Measurements from ENCODE around the gene POLRMT. TPM values are rescaled to one million over a fixed set of nuclear protein-coding genes. Genes with fewer than 3 reads are reported as not detected.
A peak's percentile ranks its signal among the peaks of the same experiment; 100 is the strongest.
"Not testable (repeated sequence)": the region's sequence is repeated elsewhere in the genome, so short reads cannot be mapped to it uniquely, and the experiment has no call there.

Gene POLRMT
- polyA plus RNA-seq, 1 donor from 2014 or later = 41.9 TPM

DNA sequence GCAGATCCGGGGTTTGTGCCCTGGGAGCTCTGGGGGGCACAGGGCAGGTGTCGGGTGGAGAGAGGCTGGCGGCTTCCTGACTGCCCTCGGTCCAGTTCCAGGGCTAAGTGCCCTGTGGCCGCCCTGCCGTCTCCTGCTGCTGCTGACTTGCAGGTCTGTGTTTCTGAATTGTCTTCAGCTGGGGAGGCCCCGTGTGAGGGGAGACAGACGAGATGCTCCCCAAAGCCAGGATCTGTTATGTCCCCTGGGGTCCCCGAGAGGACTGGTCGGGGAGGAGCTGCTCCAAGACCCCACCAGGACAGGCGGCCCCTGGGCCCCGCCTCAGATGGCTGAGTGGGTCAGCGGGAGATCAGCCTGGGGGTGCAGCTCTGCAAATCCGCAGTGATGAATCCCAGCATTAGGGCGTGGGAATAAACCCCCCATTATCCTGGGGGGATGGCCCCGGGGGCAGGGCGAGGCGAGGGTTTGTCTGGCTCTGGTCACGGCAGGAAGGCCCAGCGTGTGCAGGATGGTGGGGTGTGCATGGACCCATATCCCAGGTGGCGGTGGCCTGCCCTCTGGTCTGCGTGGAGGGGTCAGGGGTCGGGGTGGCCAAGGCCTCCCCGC lies 39.0 kb downstream of the POLRMT start:
- Mint-ChIP-seq H3K4me1 (peaks cover 0 to 4% (median 2%) of the 10 kb centered on the region in 3 donors), H3K27ac (peak overlapping the region in 1 of 3 donors; percentile 53), H3K9me3 (no peaks in the 10 kb centered on the region), H3K4me3 (no peak overlapping the region), H3K27me3 (peaks cover 12% of the 10 kb centered on the region), H3K36me3 (no peaks in the 10 kb centered on the region)

DNA sequence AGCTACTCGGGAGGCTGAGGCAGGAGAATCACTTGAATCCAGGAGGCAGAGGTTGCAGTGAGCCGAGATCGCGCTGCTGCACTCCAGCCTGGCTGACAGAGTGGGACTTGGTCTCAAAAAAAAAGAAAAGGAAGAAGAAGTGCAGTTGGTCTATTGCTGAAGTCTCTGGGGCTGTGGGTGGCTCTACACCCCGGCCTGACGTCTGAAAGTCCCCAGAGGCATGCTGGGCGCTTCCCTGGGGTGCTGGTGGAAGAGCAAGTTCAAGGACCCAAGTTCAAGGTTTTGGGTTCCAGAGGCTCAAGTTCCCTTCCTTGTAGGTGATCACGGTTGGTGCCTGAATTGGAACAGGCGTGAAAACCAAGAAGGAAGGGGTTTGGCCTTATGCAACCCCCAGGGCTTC lies 39.8 kb downstream of the POLRMT start:
- H3K27me3 Mint-ChIP-seq = peaks cover 18% of the 10 kb centered on the region
- peak overlapping the region in 2 of 4 donors; percentile 19 to 37 for H3K4me3 Mint-ChIP-seq
- H3K36me3 Mint-ChIP-seq = no peaks in the 10 kb centered on the region
- peaks cover 0 to 6% (median 4%) of the 10 kb centered on the region in 3 donors for H3K4me1 Mint-ChIP-seq
- no peaks in the 10 kb centered on the region for H3K9me3 Mint-ChIP-seq
- peak overlapping the region in 2 of 3 donors; percentile 71 to 73 for H3K27ac Mint-ChIP-seq

DNA sequence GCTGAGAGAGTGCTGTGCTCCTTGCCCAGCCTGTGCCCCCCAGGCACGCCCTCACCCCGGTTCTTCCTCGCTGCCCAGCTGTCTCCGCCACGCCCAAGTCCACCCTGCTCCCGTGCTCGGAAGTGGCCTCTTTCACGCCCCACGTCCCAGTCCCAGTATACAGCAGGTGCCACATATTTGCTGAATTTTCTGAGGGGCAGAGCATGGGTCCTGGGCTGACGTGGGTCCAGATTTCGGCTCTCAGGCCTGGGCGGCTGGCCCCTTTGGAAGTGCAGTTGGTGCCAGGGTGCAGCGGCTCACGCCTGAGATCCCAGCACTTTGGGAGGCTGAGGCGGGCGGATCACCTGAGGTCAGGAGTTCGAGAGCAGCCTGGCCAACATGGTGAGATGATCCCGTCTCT lies 40.3 kb downstream of the POLRMT start:
- peak overlapping the region in 1 of 4 donors; percentile 19 for H3K4me3 Mint-ChIP-seq
- no peaks in the 10 kb centered on the region for H3K36me3 Mint-ChIP-seq
- peaks cover 20% of the 10 kb centered on the region for H3K27me3 Mint-ChIP-seq
- peaks cover 0 to 6% (median 4%) of the 10 kb centered on the region in 3 donors for H3K4me1 Mint-ChIP-seq
- H3K9me3 Mint-ChIP-seq = no peaks in the 10 kb centered on the region
- peak overlapping the region in 2 of 3 donors; percentile 71 to 73 for H3K27ac Mint-ChIP-seq

DNA sequence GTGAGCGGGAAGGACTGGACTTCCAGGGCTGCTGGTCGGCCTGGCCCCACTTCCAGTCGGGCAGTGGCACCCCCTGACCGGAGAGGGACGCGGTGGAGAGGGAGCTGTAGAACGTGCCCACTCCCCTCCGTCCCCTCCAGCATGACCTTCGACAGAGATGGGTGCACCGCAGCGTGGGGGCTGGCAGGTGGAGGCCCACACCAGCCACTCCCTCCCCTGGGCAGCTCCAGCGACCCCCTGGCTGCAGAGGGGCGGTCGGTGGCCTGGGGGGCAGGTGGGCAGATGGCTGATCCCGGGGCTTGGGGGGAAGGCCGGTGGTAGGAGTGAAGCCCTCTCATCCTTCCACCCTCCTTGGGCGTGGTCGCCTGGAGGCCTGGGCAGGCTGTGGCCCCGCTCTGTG lies 41.2 kb downstream of the POLRMT start:
- Mint-ChIP-seq H3K36me3 (no peaks in the 10 kb centered on the region), H3K4me1 (peaks cover 0 to 6% (median 5%) of the 10 kb centered on the region in 3 donors), H3K9me3 (no peaks in the 10 kb centered on the region), H3K27ac (no peak overlapping the region), H3K27me3 (peaks cover 22% of the 10 kb centered on the region), H3K4me3 (no peak overlapping the region)

DNA sequence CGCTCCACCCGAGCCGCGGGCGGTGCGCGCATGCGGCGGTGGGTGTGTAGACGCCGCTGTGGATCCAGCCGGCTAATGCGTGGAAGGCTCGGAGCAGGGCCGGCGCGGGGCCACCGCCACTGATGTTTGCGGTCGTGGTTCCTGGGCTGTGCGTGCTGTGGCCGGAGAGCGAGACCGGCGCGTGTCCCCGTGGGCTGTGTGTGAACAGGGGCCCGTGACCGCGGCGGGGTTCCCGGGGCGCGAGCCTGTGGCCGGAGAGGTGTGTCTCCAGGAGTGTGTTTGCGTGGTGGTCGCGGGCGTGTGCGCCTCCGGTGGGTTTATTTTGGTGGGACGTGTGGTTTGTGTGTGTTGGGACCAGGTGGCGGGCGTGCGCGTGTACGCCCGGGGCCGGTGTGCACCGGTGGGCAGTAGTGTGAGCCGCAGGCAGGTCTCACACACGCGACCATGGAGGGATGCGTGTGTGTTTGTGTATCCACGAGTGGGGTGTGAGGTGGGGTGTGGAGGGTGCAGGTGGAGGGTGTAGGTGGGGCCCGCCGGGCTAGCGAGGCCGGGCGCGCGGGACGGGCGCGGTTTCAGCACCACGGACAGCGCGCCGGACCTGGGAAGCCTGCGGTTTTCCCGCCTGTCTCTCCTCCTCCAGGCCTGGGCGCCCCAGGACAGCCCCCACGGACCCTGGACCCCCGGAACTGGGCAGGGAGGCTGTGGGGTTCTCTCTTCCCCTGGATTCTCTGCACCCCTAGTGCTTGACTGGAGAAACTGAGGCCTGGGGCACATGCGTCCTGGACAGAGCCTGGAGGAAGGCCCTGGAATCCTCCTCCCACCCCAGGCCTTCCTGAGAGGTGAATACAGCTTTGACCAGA lies 42.0 kb downstream of the POLRMT start:
- peaks cover 0 to 6% (median 5%) of the 10 kb centered on the region in 3 donors for H3K4me1 Mint-ChIP-seq
- H3K27me3 Mint-ChIP-seq = peaks cover 28% of the 10 kb centered on the region
- peak overlapping the region in 1 of 3 donors; percentile 80 for H3K27ac Mint-ChIP-seq
- no peaks in the 10 kb centered on the region for H3K36me3 Mint-ChIP-seq
- no peaks in the 10 kb centered on the region for H3K9me3 Mint-ChIP-seq
- H3K4me3 Mint-ChIP-seq = peak overlapping the region in 3 of 4 donors; percentile 12 to 52 (median 38)

DNA sequence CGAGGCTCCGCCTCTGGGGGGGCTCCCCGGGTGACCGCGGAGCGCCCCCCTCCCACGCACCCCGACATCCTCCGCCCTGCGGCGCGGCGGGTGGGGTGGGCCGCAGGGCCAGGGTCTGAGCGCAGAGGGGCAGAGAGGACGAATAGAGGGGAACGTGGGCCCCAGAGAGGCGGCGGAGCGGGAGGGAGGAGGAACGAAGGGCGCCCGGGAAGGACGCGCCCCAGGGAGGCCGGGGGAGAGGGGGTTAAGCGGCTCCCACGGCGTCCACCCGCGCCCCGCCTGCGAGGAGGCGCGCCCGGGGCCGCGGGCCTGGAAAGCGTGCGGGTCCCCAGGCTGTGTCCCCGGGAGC lies 42.6 kb downstream of the POLRMT start:
- peaks cover 0 to 6% (median 5%) of the 10 kb centered on the region in 3 donors for H3K4me1 Mint-ChIP-seq
- H3K27me3 Mint-ChIP-seq = peaks cover 29% of the 10 kb centered on the region
- no peak overlapping the region for H3K4me3 Mint-ChIP-seq
- no peaks in the 10 kb centered on the region for H3K36me3 Mint-ChIP-seq
- no peak overlapping the region for H3K27ac Mint-ChIP-seq
- no peaks in the 10 kb centered on the region for H3K9me3 Mint-ChIP-seq

GRCh38 chr19:590396-590745 lies 43.0 kb downstream of the POLRMT start:
- Mint-ChIP-seq H3K36me3 (no peaks in the 10 kb centered on the region), H3K27me3 (peaks cover 29% of the 10 kb centered on the region), H3K9me3 (no peaks in the 10 kb centered on the region), H3K4me3 (no peak overlapping the region), H3K4me1 (peaks cover 0 to 6% (median 5%) of the 10 kb centered on the region in 3 donors), H3K27ac (no peak overlapping the region)

DNA sequence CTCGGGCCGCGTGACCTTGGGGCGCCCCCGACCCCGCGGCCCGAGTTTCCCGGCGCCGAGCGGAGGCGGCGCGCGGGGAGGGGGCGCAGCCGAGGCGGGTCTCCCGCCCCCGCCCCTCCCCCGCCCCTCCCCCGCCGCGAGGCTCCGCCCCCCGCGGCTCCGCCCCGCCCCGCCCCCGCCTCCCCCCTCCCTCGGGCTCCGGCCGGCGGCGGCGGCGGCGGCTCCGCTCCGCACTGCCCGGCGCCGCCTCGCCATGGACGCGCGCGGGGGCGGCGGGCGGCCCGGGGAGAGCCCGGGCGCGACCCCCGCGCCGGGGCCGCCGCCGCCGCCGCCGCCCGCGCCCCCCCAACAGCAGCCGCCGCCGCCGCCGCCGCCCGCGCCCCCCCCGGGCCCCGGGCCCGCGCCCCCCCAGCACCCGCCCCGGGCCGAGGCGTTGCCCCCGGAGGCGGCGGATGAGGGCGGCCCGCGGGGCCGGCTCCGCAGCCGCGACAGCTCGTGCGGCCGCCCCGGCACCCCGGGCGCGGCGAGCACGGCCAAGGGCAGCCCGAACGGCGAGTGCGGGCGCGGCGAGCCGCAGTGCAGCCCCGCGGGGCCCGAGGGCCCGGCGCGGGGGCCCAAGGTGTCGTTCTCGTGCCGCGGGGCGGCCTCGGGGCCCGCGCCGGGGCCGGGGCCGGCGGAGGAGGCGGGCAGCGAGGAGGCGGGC lies 43.5 kb downstream of the POLRMT start, which contains the start of gene HCN2:
TSS of gene HCN2 (plus strand) at position 189 of the 703 bp plus-strand sequence. CDS start at position 254, 65 bp downstream.
- H3K36me3 Mint-ChIP-seq = no peaks in the 10 kb centered on the region
- H3K9me3 Mint-ChIP-seq = no peaks in the 10 kb centered on the region
- peaks cover 29% of the 10 kb centered on the region for H3K27me3 Mint-ChIP-seq
- H3K4me1 Mint-ChIP-seq = peaks cover 0 to 6% (median 5%) of the 10 kb centered on the region in 3 donors
- peak within 1 kb of the TSS in 1 of 3 donors; percentile 28 for H3K27ac Mint-ChIP-seq
- peak within 1 kb of the TSS; percentile 41 to 83 (median 66) for H3K4me3 Mint-ChIP-seq

GRCh38 chr19:588741-589692 lies 44.3 kb downstream of the POLRMT start:
- H3K4me1 Mint-ChIP-seq = peaks cover 0 to 6% (median 5%) of the 10 kb centered on the region in 3 donors
- H3K27ac Mint-ChIP-seq = peak overlapping the region in 1 of 3 donors; percentile 28
- H3K27me3 Mint-ChIP-seq = peaks cover 29% of the 10 kb centered on the region
- no peaks in the 10 kb centered on the region for H3K36me3 Mint-ChIP-seq
- peak overlapping the region; percentile 41 to 83 (median 66) for H3K4me3 Mint-ChIP-seq
- no peaks in the 10 kb centered on the region for H3K9me3 Mint-ChIP-seq

GRCh38 chr19:588093-588740 lies 45.1 kb downstream of the POLRMT start:
- H3K36me3 Mint-ChIP-seq = peaks cover 1% of the 10 kb centered on the region
- H3K27ac Mint-ChIP-seq = peak overlapping the region in 1 of 3 donors; percentile 28
- peaks cover 24% of the 10 kb centered on the region for H3K27me3 Mint-ChIP-seq
- H3K4me1 Mint-ChIP-seq = peaks cover 0 to 3% (median 1%) of the 10 kb centered on the region in 3 donors
- peak overlapping the region in 1 of 4 donors; percentile 83 for H3K4me3 Mint-ChIP-seq
- no peaks in the 10 kb centered on the region for H3K9me3 Mint-ChIP-seq

DNA sequence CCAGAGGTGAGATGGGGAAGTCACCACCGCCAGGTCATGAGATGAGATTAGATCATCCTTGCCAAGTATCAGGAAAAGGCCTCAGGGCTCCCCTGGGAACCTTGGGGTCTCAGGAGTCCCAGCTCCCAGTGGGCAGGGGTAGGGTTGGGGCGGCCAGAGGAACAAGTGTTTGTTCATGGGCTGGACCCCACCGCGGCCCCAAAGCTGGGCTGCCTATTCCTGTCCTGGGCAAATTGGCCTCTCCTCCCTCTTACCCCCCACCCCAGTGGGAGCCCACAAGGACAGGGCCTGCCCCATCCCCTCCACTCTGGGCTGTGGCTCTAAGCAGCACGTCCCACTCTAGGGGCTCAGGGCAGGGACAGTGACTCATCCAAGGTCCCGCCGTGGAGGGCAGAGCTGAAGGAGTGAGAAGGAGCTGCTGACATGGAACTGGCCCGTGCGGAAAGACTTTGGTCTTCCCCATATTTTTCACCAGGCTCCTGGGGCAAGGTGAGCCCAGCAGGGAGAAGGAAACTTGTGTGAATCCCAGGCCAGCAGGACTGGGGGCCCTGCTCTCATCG lies 47.7 kb downstream of the POLRMT start:
- peak overlapping the region in 1 of 4 donors; percentile 9 for H3K4me3 Mint-ChIP-seq
- H3K27ac Mint-ChIP-seq = no peak overlapping the region
- peaks cover 5% of the 10 kb centered on the region for H3K36me3 Mint-ChIP-seq
- H3K27me3 Mint-ChIP-seq = peaks cover 16% of the 10 kb centered on the region
- H3K4me1 Mint-ChIP-seq = peaks cover 0 to 3% (median 1%) of the 10 kb centered on the region in 3 donors
- no peaks in the 10 kb centered on the region for H3K9me3 Mint-ChIP-seq

- not testable (repeated sequence) for H3K4me1 Mint-ChIP-seq, H3K9me3 Mint-ChIP-seq
- H3K27me3 Mint-ChIP-seq = peaks cover 16% of the 10 kb centered on the region
These were observed 48.2 kb downstream of the POLRMT start for GRCh38 chr19:585146-585545.

DNA sequence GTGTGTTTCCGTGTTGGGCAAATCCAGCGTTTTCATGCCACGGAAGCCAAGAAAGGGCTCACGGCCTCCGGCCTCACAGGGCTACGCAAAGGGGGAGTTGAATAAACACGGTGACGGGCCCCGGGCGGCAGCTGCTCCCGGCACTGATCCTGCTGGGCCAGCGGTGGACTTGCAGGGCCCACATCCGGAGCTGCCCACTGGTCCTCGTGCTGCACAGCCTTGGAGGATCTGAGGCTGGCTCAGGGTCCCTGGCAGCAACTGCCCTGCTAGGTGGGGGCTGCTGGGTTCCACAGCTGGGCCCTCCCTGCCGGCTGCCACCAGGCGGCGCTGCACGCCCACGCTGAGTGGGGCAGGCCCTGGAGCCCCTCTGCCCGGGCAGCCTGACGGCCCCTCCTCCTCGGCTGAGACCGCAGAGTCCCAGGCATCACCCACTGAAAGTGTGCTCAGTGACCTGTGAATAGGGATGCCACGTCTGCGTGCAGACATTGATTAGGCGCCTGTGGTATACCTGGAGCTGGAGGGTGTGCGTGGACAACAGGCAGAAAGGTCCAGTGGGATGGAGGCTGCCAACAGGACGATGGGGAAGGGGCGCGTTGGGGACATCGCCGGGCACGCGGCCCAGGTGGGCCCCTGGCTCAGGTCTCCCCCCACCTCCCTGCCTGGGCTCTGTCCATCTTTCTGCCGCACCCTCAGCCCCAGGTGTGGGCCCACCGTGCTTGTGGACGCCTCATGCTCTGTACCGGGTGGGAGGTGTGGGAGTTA lies 48.9 kb downstream of the POLRMT start:
- peaks cover 16% of the 10 kb centered on the region for H3K27me3 Mint-ChIP-seq
- peaks cover 0 to 3% (median 1%) of the 10 kb centered on the region in 3 donors for H3K4me1 Mint-ChIP-seq
- no peak overlapping the region for H3K4me3 Mint-ChIP-seq
- H3K36me3 Mint-ChIP-seq = peaks cover 5% of the 10 kb centered on the region
- H3K27ac Mint-ChIP-seq = peak overlapping the region in 1 of 3 donors; percentile 62
- H3K9me3 Mint-ChIP-seq = no peaks in the 10 kb centered on the region

More at GRCh38 chr19:585146-585545, 48.2 kb downstream of the POLRMT start:
- not testable (repeated sequence) for H3K4me3 Mint-ChIP-seq, H3K27ac Mint-ChIP-seq, H3K36me3 Mint-ChIP-seq
